ENCODE results near the gene MYBBP1A.

MYBBP1A gene

GRCh38 chr17:4601326-4601725, 46.1 kb upstream of the MYBBP1A start:
- H3K27me3 ChIP-seq (ENCODE audit: insufficient read depth, poor library complexity, severe bottlenecking): peaks cover 3% of the 10 kb centered on the region
- TF ChIP-seq, protein P1, sequence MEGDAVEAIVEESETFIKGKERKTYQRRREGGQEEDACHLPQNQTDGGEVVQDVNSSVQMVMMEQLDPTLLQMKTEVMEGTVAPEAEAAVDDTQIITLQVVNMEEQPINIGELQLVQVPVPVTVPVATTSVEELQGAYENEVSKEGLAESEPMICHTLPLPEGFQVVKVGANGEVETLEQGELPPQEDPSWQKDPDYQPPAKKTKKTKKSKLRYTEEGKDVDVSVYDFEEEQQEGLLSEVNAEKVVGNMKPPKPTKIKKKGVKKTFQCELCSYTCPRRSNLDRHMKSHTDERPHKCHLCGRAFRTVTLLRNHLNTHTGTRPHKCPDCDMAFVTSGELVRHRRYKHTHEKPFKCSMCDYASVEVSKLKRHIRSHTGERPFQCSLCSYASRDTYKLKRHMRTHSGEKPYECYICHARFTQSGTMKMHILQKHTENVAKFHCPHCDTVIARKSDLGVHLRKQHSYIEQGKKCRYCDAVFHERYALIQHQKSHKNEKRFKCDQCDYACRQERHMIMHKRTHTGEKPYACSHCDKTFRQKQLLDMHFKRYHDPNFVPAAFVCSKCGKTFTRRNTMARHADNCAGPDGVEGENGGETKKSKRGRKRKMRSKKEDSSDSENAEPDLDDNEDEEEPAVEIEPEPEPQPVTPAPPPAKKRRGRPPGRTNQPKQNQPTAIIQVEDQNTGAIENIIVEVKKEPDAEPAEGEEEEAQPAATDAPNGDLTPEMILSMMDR (IDR thresholded peaks at IDR 0.05; ENCODE audit: insufficient read depth, low read length): no peak
- TF ChIP-seq SPI1 (IDR thresholded peaks at IDR 0.05; ENCODE audit: borderline replicate concordance, low read depth) (no peak), POLR2AphosphoS5 (IDR thresholded peaks at IDR 0.05; ENCODE audit: low read depth) (no peak), REST (IDR thresholded peaks at IDR 0.05; ENCODE audit: insufficient replicate concordance, low read depth) (no peak), GABPA (IDR thresholded peaks at IDR 0.05; ENCODE audit: low read depth) (no peak)
- H3K4me3 ChIP-seq (replicated peaks; ENCODE audit: insufficient read depth, low read length): no peak overlapping the region
- H3K27ac ChIP-seq (replicated peaks): no peak overlapping the region
- no peak for DNase-seq (ENCODE audit: low read depth in 1 of 2, low spot score in 1 of 2)

DNA sequence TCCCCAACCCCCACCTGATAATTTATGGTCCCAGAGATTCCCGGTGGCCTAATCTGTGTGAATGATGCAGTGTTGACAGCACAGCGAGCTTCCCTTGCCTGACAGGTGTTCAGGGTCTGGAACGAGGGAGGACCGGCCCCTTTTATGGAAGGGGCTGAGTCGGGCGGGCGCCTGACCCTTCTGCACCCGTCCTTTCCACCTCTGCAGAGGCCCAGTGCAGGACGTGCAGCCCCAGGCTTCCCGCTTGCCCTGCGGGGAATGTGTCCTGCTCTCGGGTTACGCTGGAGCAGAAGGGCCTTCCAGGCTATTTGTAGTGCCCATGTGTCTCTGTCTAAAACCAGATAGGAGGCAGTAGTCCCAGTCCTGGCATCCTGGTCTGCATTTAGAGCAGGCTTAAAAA, 45.4 kb upstream of the MYBBP1A start:
- TF ChIP-seq POLR2AphosphoS5 (IDR thresholded peaks at IDR 0.05; ENCODE audit: low read depth): no peak
- H3K27ac ChIP-seq (replicated peaks): no peak overlapping the region
- no peak overlapping the region for H3K4me3 ChIP-seq (replicated peaks; ENCODE audit: insufficient read depth, low read length)
- no peak for DNase-seq (ENCODE audit: low read depth in 1 of 2, low spot score in 1 of 2)
- peaks cover 3% of the 10 kb centered on the region for H3K27me3 ChIP-seq (ENCODE audit: insufficient read depth, poor library complexity, severe bottlenecking)

- Histone ChIP-seq H3K27ac (replicated peaks) (no peak overlapping the region), H3K4me3 (replicated peaks; ENCODE audit: insufficient read depth, low read length) (no peak overlapping the region), H3K27me3 (ENCODE audit: insufficient read depth, poor library complexity, severe bottlenecking) (peaks cover 3% of the 10 kb centered on the region)
- TF ChIP-seq POLR2AphosphoS5 (IDR thresholded peaks at IDR 0.05; ENCODE audit: low read depth): no peak
- TF ChIP-seq, protein P1 (IDR thresholded peaks at IDR 0.05; ENCODE audit: insufficient read depth, low read length): no peak
- DNase-seq (ENCODE audit: low read depth in 1 of 2, low spot score in 1 of 2): no peak
These were observed 44.5 kb upstream of the MYBBP1A start for GRCh38 chr17:4599505-4600281.

- DNase-seq (ENCODE audit: low read depth in 1 of 2, low spot score in 1 of 2): no peak
- Histone ChIP-seq H3K27me3 (ENCODE audit: insufficient read depth, poor library complexity, severe bottlenecking) (peaks cover 3% of the 10 kb centered on the region), H3K27ac (replicated peaks) (no peak overlapping the region), H3K4me3 (replicated peaks; ENCODE audit: insufficient read depth, low read length) (no peak overlapping the region)
- no peak for TF ChIP-seq SPI1 (IDR thresholded peaks at IDR 0.05; ENCODE audit: borderline replicate concordance, low read depth)
- TF ChIP-seq GABPA (IDR thresholded peaks at IDR 0.05; ENCODE audit: low read depth): no peak
- TF ChIP-seq POLR2AphosphoS5 (IDR thresholded peaks at IDR 0.05; ENCODE audit: low read depth): no peak
- no peak for TF ChIP-seq REST (IDR thresholded peaks at IDR 0.05; ENCODE audit: insufficient replicate concordance, low read depth)
- TF ChIP-seq, protein P1 (IDR thresholded peaks at IDR 0.05; ENCODE audit: insufficient read depth, low read length): no peak
These were observed 43.8 kb upstream of the MYBBP1A start for GRCh38 chr17:4598776-4599504.
